ENCODE data around the gene CCDC69. TPM values are rescaled to one million over a fixed set of nuclear protein-coding genes. Genes with fewer than 3 reads are reported as not detected.

The CCDC69 gene
- polyA plus RNA-seq, 3 donors = 5.1 to 5.5 (median 5.2) TPM

DNA sequence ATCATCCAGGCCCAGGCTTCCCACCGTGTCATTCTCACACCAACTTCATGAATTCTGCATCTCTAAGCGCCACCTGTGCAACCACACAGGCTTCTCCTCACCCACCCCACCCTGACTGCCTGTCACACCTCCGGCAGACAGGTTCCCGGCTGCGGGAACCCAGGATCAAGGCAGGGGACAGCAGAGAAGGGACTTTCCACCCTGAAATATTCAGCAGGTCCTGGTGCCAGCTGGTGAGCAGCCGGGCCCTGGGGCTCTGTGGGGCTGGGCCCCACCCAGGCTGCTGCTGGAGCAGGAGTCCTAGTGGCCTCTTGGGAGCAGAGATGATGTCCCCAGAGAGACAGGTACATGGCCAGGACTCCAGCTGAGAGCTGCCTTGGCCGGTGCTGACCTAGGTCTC lies 79.0 kb downstream of the CCDC69 start:
- no peak for DNase-seq

DNA sequence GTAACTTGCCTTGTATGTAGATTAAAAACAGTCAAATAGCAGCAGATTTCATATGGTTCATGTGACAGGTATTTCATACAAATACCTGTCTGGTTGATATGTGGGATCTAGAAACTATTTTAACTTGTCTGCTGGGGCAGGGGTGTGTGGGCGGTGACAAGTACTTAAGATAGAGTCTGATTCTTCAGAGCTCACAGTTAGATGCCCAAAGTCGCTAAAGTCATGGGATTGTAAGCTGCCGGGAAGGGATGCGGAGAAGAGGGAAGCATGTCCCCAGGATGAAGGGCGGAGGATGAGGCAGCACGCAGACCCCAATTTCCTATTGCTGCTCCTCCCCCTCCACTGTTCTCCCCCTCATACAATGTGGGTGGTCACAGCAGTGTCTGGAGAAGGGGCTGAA lies 79.6 kb downstream of the CCDC69 start:
- DNase-seq = no peak

DNA sequence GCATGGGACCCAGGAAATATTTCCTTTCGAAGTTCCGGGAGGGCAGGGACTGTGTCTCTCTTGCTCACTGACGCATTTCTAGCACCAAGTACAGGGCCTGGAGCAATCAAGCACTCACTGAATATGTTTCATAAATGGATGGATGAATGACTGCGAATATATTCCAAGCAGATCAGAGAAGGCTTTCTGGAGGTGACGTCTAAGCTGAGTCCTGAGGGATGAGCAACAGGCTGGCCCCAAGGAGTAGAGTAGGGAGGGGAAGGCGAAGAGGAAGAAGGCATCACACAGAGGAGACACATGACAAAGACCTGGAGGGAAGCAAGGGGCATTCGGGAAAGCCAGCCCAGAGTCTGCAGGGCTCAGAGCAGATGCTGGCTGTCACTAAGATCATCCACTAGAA lies 80.2 kb downstream of the CCDC69 start:
- DNase-seq = no peak

DNA sequence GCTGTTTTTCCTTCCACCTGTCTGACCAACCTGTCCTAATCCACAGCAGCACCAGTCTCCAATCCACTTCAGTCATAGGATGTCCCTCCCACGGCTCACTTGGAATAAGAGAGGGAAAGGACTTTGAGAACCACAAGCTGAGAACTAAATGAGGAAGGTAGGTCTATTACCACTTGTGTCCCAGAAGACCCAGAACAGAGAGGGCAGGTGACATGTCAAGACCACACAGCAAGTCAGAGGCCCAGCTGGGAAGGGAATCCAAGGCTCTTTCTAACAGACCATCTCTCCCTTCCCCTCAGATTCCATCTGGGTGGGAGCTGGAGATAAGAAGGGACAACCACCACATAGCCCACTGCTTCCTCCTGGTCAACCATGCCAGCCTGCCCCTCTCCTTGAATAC lies 81.0 kb downstream of the CCDC69 start:
- no peak for DNase-seq

DNA sequence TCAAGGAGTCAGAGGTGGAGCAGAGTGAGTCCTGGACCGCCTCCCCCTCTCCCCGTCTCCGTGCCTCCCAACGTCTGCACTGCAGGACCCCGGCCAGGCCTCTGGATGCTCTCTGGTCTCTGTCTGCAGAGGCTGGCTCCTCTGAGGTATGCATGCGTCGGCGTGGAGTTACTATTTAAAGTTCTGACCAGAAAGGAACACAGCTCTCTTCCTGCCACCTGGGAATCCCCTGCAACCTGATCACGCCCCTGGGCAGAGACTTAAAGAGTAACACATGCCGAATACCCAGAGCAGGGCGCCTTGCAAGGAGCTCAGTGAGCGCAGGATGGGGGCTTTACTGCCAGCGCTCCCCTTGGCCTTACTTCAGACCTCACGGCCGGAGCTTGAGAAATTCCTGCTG lies 82.4 kb downstream of the CCDC69 start:
- DNase-seq = no peak

DNA sequence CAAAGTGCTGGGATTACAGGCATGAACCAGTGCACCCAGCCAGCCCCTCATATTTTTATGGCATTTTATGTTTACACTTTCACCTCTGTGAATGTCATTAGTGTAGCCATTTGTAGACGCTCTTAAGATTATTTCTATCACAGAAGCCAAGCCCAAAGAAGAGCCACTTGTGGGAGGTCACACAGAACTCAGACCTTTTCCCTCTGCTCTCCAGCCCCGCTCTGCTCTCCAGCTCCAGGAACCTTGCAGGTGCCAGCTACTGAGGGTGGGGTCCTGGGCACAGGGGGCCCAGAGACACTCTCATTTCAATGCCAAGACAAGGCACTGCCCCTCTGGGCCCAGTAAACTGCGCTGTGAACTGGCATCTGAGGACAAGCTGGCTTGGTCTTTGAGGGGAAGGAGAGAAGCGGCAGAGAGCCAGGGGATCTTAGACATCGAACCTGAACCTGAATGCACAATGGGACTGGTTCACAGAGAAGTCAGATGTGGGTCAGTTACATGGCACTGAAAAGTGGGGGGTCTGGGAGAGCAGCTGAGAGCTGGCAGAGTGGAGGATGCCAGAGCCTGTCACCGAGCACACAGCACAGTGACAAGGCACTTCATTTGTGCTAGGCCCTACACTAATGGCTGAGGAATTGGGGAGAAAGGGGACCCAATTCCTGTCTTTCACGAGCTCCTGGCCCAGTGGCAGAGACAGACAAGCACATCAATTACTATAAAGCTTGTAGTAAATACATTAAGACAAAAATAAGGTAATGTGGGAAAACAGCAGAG lies 83.0 kb downstream of the CCDC69 start:
- no peak for DNase-seq

DNA sequence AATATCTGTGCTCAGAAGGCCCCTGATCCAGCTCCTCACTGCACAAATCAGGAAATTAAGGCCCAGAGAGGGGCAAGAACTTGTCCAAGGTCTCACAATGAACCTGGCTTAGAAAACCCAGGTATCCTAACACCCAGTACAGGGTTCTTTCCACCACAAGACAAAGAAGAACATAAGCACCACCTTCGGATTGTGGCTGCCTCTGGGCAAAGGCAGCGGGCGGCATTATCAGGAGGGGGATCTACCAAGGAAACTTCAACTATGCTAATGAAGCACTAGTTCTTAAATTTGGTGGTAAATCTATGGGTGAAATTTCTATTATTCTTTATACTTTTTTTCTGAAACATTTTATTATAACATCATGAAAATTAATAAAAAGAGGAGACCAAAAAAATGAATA lies 84.2 kb downstream of the CCDC69 start:
- DNase-seq = no peak

DNA sequence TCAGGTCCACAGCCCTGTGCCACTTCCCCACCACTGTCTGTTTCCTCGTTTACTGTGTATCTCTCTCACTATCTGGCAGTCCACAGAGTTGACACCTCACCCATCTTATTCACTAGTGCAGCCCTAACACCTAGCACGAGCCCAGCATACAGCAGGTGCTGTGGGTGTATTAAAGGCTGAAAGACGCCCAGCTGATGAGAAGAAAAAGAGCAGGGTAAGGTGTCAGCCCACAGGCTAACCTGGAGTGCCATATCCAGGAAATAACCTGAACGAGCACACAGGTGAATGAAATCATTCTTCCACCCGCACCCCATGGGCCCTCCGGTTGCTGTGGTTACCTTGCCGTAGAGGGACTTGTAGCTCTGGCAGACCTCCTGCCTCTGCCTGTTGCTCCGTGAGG lies 84.9 kb downstream of the CCDC69 start:
- no peak for DNase-seq

DNA sequence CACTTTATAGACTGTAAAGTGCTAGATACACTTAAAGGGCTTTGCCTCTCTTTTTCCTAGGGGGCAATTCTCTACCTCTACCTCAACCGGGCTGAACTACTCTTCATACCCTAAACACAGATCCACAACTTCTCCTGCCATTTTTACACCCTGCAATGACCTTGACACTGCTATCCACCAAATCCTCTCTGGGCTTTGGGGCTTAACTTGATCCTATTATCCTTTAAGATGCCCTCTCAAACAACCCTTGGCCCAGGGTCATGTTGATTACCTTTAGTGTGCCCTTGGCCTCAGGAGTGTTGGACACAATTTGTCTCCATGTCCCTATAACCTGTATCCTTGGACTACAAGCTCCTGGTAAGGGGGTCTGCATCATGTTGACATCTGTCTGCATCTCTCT lies 85.8 kb downstream of the CCDC69 start:
- DNase-seq = no peak

DNA sequence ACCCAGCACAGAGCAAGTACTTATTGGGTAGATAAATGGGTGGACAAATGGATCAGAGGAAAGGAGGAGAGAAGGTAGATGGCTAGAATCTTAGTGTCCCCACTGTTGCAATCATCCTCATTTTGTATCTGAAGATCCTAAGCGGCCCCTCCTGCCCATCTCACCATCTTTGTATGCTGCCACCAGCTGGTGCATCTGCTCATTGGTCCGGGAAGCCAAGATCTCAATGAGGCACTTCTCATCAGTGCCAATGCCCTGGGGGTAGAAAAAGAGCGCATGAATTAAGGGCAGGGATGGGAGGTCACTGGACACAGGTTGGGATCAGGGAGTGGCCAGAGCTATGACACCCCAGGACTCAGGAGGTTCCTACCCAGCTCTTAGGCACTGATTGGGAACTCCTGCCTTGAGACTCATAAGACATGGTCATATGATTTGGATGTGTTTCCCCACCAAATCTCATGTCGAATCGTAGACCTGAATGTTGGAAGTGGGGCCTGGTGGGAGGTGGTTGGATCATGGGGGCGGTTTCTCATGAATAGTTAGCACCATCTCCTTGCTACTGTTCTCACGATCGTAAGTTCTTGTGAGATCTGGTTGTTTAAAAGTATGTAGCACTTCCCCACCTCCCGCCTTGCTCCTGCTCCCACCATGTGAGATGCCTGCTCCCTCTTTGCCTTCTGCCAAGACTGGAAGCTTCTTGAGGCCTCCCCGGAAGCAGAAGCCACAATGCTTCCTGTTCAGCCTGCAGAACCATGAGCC lies 86.6 kb downstream of the CCDC69 start:
- no peak for DNase-seq

DNA sequence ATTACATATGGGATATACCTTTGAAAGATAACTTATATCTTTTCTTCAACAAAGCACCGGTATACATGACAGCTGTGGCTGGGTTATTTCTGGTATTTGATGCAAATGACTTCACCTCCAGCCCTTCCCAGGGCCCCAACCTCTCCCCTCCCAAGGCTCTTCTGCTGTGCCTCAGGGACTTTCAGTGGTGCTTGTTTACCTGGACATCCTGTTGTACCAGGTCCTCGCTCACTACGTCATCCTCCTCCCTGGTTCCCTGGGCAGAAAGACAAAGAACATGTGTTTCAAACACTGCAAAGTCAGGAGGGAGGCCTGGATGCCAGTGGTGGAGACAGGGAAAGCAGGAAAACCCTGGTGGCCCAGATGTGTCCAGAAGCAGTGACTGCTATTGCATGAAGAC lies 89.7 kb downstream of the CCDC69 start:
- no peak for DNase-seq

DNA sequence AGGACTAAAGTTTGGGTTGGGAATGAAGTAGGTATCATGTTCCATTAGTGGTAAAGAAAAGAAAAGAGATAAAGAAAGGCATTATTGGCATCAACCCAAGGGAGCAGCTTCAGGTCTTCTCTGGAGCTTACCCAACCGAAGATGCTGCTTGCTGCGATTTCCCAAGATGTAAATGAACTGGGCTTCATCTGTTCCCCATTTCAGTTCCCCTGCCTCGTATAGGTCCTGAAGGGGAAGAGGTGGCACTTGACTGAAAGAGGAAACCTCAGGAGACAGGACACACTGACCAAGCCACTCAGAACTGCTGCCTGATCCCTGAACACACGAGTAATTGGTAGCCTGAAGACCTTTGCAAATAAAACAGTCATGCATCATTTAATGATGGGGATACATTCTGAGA lies 90.9 kb downstream of the CCDC69 start:
- no peak for DNase-seq

Other genes starting within 250 kb of the CCDC69 start
- 1,000 to 10,000 TPM; 1,360 to 1,471 (median 1,367) TPM for gene GPX3, start 203.5 kb downstream of the CCDC69 start, polyA plus RNA-seq (ENCODE audit: insufficient read length in 3 of 3)
- gene TNIP1, start 143.1 kb downstream of the CCDC69 start, polyA plus RNA-seq (ENCODE audit: insufficient read length in 3 of 3) = 10 to 100 TPM; 69.0 to 77.2 (median 76.5) TPM
- gene ANXA6, start 66.3 kb downstream of the CCDC69 start, polyA plus RNA-seq (ENCODE audit: insufficient read length in 3 of 3) = 100 to 1,000 TPM; 120 to 152 (median 140) TPM
- gene GM2A, start 29.1 kb upstream of the CCDC69 start, polyA plus RNA-seq (ENCODE audit: insufficient read length in 3 of 3) = 10 to 100 TPM; 27.2 to 29.3 (median 27.4) TPM
- not detected for gene SLC36A3, start 79.7 kb upstream of the CCDC69 start, polyA plus RNA-seq (ENCODE audit: insufficient read length in 3 of 3)
- gene SLC36A2, start 123.5 kb upstream of the CCDC69 start, polyA plus RNA-seq (ENCODE audit: insufficient read length in 3 of 3) = 10 to 100 TPM in 2 of 3 donors, 1 to 10 TPM in 1; 7.6 to 16.4 (median 16.0) TPM
- gene SLC36A1, start 223.5 kb upstream of the CCDC69 start, polyA plus RNA-seq (ENCODE audit: insufficient read length in 3 of 3) = 10 to 100 TPM in 1 of 3 donors, 1 to 10 TPM in 2; 7.3 to 13.0 (median 10.0) TPM